GM12873 (cell line): Measurements from ENCODE around the gene TAF11L13.
"Not testable (repeated sequence)": the region's sequence is repeated elsewhere in the genome, so short reads cannot be mapped to it uniquely, and the experiment has no call there.

Source experiments
- TF ChIP-seq, protein P1 (sequence below): IDR thresholded peaks from 2 replicates; pipeline ENCODE4 v1.5.1; 2012; ENCODE audit warnings: low read depth, mild to moderate bottlenecking, moderate library complexity, low read length, control low read depth; ENCODE audit not compliant: insufficient read depth; ENCODE audit errors: missing control alignments

Gene TAF11L13

GRCh38 chr5:17610092-17610491 is 21.8 kb upstream of the TAF11L13 start, which contains the start of gene TAF11L12:
TSS of gene TAF11L12 (plus strand) at chr5:17610392.
- TF ChIP-seq, protein P1, sequence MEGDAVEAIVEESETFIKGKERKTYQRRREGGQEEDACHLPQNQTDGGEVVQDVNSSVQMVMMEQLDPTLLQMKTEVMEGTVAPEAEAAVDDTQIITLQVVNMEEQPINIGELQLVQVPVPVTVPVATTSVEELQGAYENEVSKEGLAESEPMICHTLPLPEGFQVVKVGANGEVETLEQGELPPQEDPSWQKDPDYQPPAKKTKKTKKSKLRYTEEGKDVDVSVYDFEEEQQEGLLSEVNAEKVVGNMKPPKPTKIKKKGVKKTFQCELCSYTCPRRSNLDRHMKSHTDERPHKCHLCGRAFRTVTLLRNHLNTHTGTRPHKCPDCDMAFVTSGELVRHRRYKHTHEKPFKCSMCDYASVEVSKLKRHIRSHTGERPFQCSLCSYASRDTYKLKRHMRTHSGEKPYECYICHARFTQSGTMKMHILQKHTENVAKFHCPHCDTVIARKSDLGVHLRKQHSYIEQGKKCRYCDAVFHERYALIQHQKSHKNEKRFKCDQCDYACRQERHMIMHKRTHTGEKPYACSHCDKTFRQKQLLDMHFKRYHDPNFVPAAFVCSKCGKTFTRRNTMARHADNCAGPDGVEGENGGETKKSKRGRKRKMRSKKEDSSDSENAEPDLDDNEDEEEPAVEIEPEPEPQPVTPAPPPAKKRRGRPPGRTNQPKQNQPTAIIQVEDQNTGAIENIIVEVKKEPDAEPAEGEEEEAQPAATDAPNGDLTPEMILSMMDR = not testable (repeated sequence)

- TF ChIP-seq, protein P1 = no peak
Observed at GRCh38 chr5:17614872-17615605, 16.8 kb upstream of the TAF11L13 start.

DNA sequence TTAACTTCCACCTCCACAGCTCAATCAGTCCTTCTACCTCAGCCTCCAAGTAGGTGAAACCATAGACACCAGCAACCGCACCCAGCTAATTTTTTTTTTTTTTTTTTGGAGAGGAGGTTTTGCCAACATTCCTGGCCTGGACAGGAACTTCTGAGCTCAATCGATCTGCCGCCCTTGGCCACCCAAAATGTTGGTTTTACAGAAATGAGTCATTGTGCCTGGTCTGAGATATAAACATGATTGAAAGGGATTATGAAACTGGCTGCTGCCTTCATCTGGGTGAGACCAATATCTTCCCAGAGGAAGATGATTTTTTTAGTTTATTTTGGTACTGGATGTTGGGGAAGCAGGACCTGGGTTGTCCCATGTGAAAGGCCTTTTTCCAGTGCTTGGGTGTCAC is 12.5 kb upstream of the TAF11L13 start:
- TF ChIP-seq, protein P1 = no peak

- TF ChIP-seq, protein P1 = peak; percentile 11
Observed at GRCh38 chr5:17620627-17621026, 11.3 kb upstream of the TAF11L13 start.

- TF ChIP-seq, protein P1 = no peak
Observed at GRCh38 chr5:17625686-17626085, 6.2 kb upstream of the TAF11L13 start.

DNA sequence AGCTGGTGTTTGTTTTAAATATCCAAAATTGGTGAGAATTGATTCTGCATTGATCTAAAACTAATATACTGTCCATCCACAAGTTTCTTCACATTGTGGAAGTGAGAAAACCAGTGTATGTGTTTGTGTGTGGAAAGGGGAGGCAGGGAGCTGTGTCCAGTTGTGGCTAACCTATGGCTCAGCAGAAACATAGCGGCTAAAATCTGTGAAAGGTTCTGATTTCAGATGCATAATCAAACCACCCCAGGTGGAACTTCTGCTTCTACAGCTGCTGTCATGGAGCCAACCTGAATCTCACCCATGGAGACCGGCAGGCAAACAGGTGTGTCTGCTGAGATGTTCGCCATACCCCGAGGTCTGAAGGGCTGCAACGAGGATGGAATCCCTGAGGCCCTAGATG is 2.3 kb downstream of the TAF11L13 start, which contains the start of gene TAF11L14:
TSS of gene TAF11L14 (plus strand) at position 301 of the 400 bp plus-strand sequence.
- TF ChIP-seq, protein P1 = no peak

DNA sequence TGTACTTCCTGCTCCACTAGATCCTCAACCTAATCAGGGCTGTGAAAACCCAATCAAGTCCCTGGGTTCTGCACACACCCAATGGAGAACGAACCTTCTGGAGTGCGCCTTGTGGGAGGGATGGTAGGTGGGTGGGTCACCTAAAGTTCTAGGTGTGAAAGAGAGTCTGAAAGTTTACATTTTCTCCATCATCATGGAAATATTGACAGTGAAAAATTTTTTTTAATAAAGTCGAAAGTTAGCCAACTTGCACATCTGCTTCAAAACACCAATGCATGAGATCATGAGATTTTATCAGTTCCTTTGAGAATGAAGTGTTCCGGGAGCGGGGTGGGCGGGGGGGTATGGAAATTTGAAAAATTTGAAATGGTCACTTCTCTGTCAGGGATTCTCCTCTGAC is 24.0 kb downstream of the TAF11L13 start:
- TF ChIP-seq, protein P1 = no peak
